Muscle layer of duodenum (tissue), 2 donors: ENCODE data around the gene WDR27.
"Not testable (repeated sequence)": the region's sequence is repeated elsewhere in the genome, so short reads cannot be mapped to it uniquely, and the experiment has no call there.

Source experiments
- H3K27ac ChIP-seq: one replicate; pipeline ENCODE4 v1.7.0; 2013; ENCODE audit warnings: mild to moderate bottlenecking, low read length
- H3K27me3 ChIP-seq: one replicate; pipeline ENCODE4 v1.7.0; 2013; ENCODE audit warnings: low read depth, mild to moderate bottlenecking, control low read depth, low read length
- H3K36me3 ChIP-seq, 2 donors: one replicate each; pipeline ENCODE4 v1.7.0; 2013; ENCODE audit warnings: low read length in 2 of 2, control low read depth in 1 of 2, mild to moderate bottlenecking in 1 of 2; ENCODE audit not compliant: insufficient read depth in 2 of 2, control insufficient read depth in 1 of 2
- H3K4me1 ChIP-seq, 2 donors: one replicate each; pipeline ENCODE4 v1.7.0; 2013; ENCODE audit warnings: low read length in 2 of 2, mild to moderate bottlenecking in 2 of 2, control low read depth in 1 of 2, moderate library complexity in 1 of 2; ENCODE audit not compliant: insufficient read depth in 2 of 2, control insufficient read depth in 1 of 2
- H3K4me3 ChIP-seq, 2 donors: one replicate each; pipeline ENCODE4 v1.7.0; 2013; ENCODE audit warnings: low read length in 2 of 2, low read depth in 1 of 2, mild to moderate bottlenecking in 1 of 2
- H3K9me3 ChIP-seq, 2 donors: one replicate each; pipeline ENCODE4 v1.7.0; 2013; ENCODE audit warnings: low read length in 2 of 2, control low read depth in 1 of 2, mild to moderate bottlenecking in 1 of 2; ENCODE audit not compliant: control insufficient read depth in 1 of 2
- donor health status: healthy.

WDR27 gene

DNA sequence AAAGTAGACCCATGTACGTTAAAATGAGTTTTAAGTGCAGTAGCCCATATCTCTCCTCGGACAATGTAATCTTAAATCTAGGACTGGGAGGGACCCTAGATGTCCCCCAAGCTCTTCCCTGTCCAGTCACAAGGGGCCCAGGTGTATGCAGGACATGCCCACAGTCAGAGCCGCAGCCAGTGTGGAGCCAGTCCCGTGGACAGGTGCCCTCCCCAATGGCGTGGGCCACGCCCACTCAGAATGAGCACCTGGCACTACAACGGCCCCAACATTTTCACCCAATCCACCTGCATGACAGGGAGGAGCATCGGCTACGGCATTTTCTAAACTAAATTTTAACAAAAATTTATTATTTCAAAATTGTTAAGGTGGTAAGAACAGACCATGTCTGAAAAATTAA lies 53.2 kb downstream of the WDR27 start:
- Histone ChIP-seq H3K27ac (no peak overlapping the region), H3K9me3 (no peaks in the 10 kb centered on the region)

DNA sequence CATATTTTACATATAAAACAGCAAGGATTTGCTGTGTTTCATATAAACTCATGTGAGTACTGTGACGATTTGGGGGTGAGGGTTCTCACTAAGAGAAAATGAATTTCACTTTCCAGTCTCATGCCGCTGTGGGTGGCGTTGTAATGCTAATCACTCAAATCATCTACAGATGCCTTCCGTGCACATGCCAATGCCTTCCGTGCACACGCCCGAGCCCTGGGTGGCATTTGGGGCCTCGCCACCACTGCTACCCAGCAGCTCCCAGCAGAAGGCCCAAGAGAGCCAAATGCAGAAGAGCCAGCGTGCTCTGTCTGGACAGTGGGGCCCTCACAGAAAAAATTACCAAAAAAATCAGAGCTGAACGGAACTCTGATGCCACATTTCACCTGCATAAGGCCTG lies 53.7 kb downstream of the WDR27 start:
- Histone ChIP-seq H3K27ac (no peak overlapping the region), H3K9me3 (no peaks in the 10 kb centered on the region), H3K4me3 (no peak overlapping the region), H3K4me1 (no peaks in the 10 kb centered on the region), H3K27me3 (no peaks in the 10 kb centered on the region), H3K36me3 (peaks cover 0 to 7% of the 10 kb centered on the region in 2 donors)

More for the DNA sequence above, 53.2 kb downstream of the WDR27 start:
- H3K4me1 ChIP-seq = no peaks in the 10 kb centered on the region
- no peak overlapping the region for H3K4me3 ChIP-seq
- peaks cover 0 to 7% of the 10 kb centered on the region in 2 donors for H3K36me3 ChIP-seq
- no peaks in the 10 kb centered on the region for H3K27me3 ChIP-seq

- no peaks in the 10 kb centered on the region for H3K9me3 ChIP-seq
- H3K4me3 ChIP-seq = no peak overlapping the region
- H3K27ac ChIP-seq = no peak overlapping the region
- H3K4me1 ChIP-seq = no peaks in the 10 kb centered on the region
- no peaks in the 10 kb centered on the region for H3K27me3 ChIP-seq
- peaks cover 0 to 7% of the 10 kb centered on the region in 2 donors for H3K36me3 ChIP-seq
Observed at GRCh38 chr6:169647637-169648036, 54.2 kb downstream of the WDR27 start.

- Histone ChIP-seq H3K36me3 (peaks cover 0 to 7% of the 10 kb centered on the region in 2 donors), H3K4me3 (no peak overlapping the region), H3K9me3 (no peaks in the 10 kb centered on the region), H3K27me3 (no peaks in the 10 kb centered on the region), H3K4me1 (no peaks in the 10 kb centered on the region), H3K27ac (no peak overlapping the region)
Observed at GRCh38 chr6:169646906-169647567, 54.8 kb downstream of the WDR27 start.

GRCh38 chr6:169645459-169645858 lies 56.4 kb downstream of the WDR27 start:
- H3K4me3 ChIP-seq, H3K36me3 ChIP-seq, H3K27ac ChIP-seq, H3K4me1 ChIP-seq, H3K27me3 ChIP-seq, H3K9me3 ChIP-seq: not testable (repeated sequence)

DNA sequence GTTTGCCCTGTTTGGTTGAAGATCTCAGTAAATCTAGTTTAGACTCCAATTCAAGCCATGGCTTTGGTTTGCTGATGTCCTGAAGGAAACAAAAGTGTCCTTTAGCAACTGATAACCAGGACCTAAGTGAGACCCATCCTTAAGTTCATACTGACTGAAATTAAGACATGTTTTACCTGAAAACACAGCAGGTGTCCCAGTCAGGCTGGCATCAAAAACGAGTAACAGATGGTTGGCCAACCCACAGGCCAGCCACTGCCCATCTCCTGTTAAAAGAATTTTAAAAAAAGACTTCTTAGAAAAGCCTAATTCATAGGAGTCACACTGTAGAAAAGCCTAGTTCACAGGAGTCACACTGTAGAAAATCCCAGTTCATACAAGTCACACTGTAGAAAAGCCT lies 58.3 kb downstream of the WDR27 start:
- Histone ChIP-seq H3K27ac (no peak overlapping the region), H3K4me1 (no peaks in the 10 kb centered on the region), H3K36me3 (peaks cover 0 to 5% of the 10 kb centered on the region in 2 donors), H3K27me3 (no peaks in the 10 kb centered on the region), H3K4me3 (no peak overlapping the region), H3K9me3 (no peaks in the 10 kb centered on the region)

DNA sequence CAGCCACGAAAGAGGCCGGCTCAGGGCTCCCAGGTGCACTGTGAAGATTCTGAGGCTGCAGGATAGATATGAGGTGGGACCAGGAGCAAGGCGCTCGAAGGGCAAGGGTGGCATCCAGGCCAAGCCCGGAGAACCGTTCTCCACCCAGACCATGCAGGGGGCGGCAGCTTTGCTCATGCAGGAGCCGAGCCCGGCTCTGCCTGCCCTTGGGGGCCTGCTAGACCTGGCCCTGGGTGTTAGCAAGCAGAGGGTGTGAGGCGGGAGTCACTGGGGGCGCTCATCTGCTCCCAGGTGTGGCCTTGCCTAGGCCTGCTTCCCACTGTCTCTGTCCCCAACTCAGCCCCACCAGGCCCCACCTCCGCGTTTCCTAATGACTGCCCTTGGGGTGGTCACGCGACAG lies 59.4 kb downstream of the WDR27 start:
- no peak overlapping the region for H3K4me3 ChIP-seq
- H3K4me1 ChIP-seq = no peaks in the 10 kb centered on the region
- no peak overlapping the region for H3K27ac ChIP-seq
- no peaks in the 10 kb centered on the region for H3K9me3 ChIP-seq
- peaks cover 3% of the 10 kb centered on the region in 2 donors for H3K36me3 ChIP-seq
- no peaks in the 10 kb centered on the region for H3K27me3 ChIP-seq

DNA sequence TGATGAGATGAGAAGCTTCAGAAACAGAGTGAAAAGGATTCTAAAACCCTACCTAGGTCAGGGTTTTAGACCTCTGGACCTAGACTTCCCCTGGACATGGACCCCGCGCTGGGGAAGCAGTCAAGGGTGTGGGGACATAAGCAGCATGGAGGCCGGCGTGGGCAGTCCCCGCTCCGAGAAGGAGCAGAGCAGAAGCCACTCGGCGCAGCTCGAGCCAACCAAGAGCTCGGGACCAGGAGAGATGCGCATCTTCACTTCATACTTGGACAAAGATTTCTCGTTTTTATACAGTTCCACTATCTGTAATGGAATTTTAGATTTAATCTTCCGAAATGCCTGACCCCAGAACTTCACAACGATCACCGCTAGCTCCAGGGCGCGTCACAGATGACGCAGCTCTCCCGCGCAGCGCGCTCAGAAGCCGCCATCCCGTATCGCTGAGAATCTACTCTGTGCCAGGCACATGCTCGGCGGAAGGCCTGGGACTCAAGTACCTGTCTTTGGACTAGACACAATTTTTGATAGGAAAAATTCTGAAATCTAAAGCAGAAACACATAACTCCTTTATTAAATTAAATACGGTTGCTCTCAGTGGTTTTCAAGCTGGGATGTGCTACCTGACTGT lies 60.3 kb downstream of the WDR27 start:
- no peaks in the 10 kb centered on the region for H3K27me3 ChIP-seq
- no peak overlapping the region for H3K4me3 ChIP-seq
- no peaks in the 10 kb centered on the region for H3K9me3 ChIP-seq
- H3K27ac ChIP-seq = no peak overlapping the region
- peaks cover 6 to 8% of the 10 kb centered on the region in 2 donors for H3K36me3 ChIP-seq
- H3K4me1 ChIP-seq = no peaks in the 10 kb centered on the region

DNA sequence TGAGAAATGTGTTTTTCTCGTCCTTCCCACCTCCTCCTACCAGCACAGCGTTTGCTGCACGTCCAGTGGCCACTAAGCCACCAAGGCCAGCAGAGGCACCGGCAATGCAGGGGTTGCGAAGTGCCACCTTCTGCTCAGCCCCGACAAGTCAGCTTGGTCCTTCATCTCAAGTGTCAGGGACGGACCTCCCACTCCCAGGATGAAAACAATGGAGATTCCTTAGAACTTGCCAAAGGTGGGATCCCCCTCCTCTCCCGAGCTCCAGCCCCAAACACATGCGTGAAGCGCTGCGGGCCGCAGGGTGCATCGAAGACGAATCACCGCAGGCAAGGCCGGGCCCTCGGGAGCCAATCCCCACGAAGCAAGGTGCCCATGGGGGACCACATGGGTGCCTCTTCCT lies 60.8 kb downstream of the WDR27 start:
- H3K9me3 ChIP-seq = no peaks in the 10 kb centered on the region
- no peak overlapping the region for H3K4me3 ChIP-seq
- no peaks in the 10 kb centered on the region for H3K4me1 ChIP-seq
- H3K36me3 ChIP-seq = peaks cover 6 to 8% of the 10 kb centered on the region in 2 donors
- H3K27me3 ChIP-seq = no peaks in the 10 kb centered on the region
- no peak overlapping the region for H3K27ac ChIP-seq

- Histone ChIP-seq H3K36me3 (peaks cover 6 to 8% of the 10 kb centered on the region in 2 donors), H3K27me3 (no peaks in the 10 kb centered on the region), H3K9me3 (no peaks in the 10 kb centered on the region), H3K27ac (no peak overlapping the region), H3K4me3 (no peak overlapping the region), H3K4me1 (no peaks in the 10 kb centered on the region)
Observed at GRCh38 chr6:169640351-169640852, 61.4 kb downstream of the WDR27 start.

DNA sequence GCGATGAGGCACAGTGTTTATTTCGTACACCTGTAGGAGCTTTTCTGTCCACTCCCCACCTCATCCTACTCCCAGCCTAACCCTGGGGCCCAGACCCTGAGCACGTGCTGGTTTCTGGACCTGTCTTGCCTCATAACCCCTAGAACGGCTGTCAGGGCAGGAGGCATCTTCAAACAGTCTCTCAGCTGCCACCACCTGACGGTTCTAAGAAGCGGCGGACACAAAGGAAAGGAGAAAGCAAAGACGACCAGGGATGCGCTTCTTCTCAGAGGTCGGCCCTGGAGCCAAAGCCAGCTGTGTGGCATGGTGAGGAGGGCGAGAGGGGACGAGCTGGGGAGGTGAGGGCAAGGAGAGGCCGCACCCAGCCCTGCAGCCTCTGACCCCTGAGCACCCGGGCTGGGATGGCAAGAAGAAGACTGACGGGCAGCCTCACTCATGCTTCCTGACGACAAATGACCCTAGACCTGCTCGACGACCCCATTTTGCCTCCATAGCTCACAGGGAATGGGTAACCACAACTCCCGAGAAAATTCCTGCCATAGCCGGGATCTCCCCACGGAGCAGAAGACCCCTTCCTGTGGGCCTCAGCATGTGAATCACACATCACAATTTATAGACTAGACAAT lies 62.1 kb downstream of the WDR27 start:
- no peaks in the 10 kb centered on the region for H3K27me3 ChIP-seq
- H3K9me3 ChIP-seq = no peaks in the 10 kb centered on the region
- no peak overlapping the region for H3K27ac ChIP-seq
- H3K36me3 ChIP-seq = peaks cover 6 to 8% of the 10 kb centered on the region in 2 donors
- H3K4me3 ChIP-seq = no peak overlapping the region
- H3K4me1 ChIP-seq = no peaks in the 10 kb centered on the region
